GM12892 (cell line): ENCODE results near the gene ZNRF3.

Experiments
- POLR2AphosphoS5 ChIP-seq: IDR thresholded peaks from 2 replicates; pipeline ENCODE4 v1.6.1; 2011; ENCODE audit warnings: low read depth, low read length, control low read depth
- TAF1 ChIP-seq: IDR thresholded peaks from 2 replicates; pipeline ENCODE4 v1.6.1; 2011; ENCODE audit warnings: low read depth, mild to moderate bottlenecking, control low read depth, low read length, borderline replicate concordance

GRCh38 chr22:29072193-29072978 is 189.0 kb downstream of the ZNRF3 start:
- TF ChIP-seq TAF1 = no peak
- no peak for TF ChIP-seq POLR2AphosphoS5
